ENCODE measurements around the gene FOXA3.
"Not testable (repeated sequence)": the region's sequence is repeated elsewhere in the genome, so short reads cannot be mapped to it uniquely, and the experiment has no call there.

The FOXA3 gene

GRCh38 chr19:45876411-45877197, 12.5 kb downstream of the FOXA3 start:
- no peak for DNase-seq

- no peak for DNase-seq
These were observed 14.1 kb downstream of the FOXA3 start for GRCh38 chr19:45878043-45878794.

GRCh38 chr19:45879055-45879454, 14.9 kb downstream of the FOXA3 start:
- no peak for DNase-seq

- DNase-seq, result no peak
These were observed 15.8 kb downstream of the FOXA3 start for GRCh38 chr19:45879971-45880370.

- no peak for DNase-seq
These were observed 17.2 kb downstream of the FOXA3 start for GRCh38 chr19:45881082-45881908.

GRCh38 chr19:45881909-45882528, 17.9 kb downstream of the FOXA3 start:
- no peak for DNase-seq

- DNase-seq, result peak; percentile 47
These were observed 18.8 kb downstream of the FOXA3 start for GRCh38 chr19:45882652-45883585.

- DNase-seq, result no peak
These were observed 19.4 kb downstream of the FOXA3 start for GRCh38 chr19:45883586-45883880.

GRCh38 chr19:45883881-45884681, 20.0 kb downstream of the FOXA3 start:
- no peak for DNase-seq

- DNase-seq, result no peak
These were observed 20.8 kb downstream of the FOXA3 start for GRCh38 chr19:45884682-45885555.

GRCh38 chr19:45885556-45886426, 21.7 kb downstream of the FOXA3 start, which contains the start of gene IRF2BP1:
IRF2BP1 (minus strand) TSS chr19:45886141; CDS start chr19:45885774, 367 bp downstream.
- peak; percentile 50 for DNase-seq

- peak; percentile 61 for DNase-seq
These were observed 22.5 kb downstream of the FOXA3 start for GRCh38 chr19:45886427-45887199.

GRCh38 chr19:45887200-45887710, 23.1 kb downstream of the FOXA3 start:
- DNase-seq, result no peak

GRCh38 chr19:45889210-45889885, 25.2 kb downstream of the FOXA3 start:
- DNase-seq, result no peak

- no peak for DNase-seq
These were observed 26.8 kb downstream of the FOXA3 start for GRCh38 chr19:45890877-45891276.

GRCh38 chr19:45895519-45895972, 31.4 kb downstream of the FOXA3 start:
- no peak for DNase-seq

GRCh38 chr19:45895983-45896599, 32.0 kb downstream of the FOXA3 start:
- not testable (repeated sequence) for DNase-seq
